HepG2 (cell line): ENCODE data around the gene ZNF764. TPM values are rescaled to one million over a fixed set of nuclear protein-coding genes. Genes with fewer than 3 reads are reported as not detected.

Source experiments
- ATAC-seq: fragments of 200-7000 bp; cut with Tn5 transposase; 3 replicates; pipeline ENCODE4 v1.9.1; 2020; ENCODE audit warnings: mild to moderate bottlenecking, moderate library complexity
- Bru-seq: library from RNA; stranded (reverse); fragments of 400-500 nt; gene quantifications from one replicate; lab custom pipeline; 2021; lab: Mats Ljungman, UMichigan
- BruChase-seq, 2 experiments: library from RNA; stranded (reverse); fragments of 400-500 nt; gene quantifications; one replicate each; lab custom pipeline; 2021; lab: Mats Ljungman, UMichigan
- BruUV-seq: library from RNA; stranded (reverse); fragments of 400-500 nt; replicated peaks from 2 replicates; lab custom pipeline; 2021; lab: Mats Ljungman, UMichigan
- CTCF ChIA-PET: fragments of 300-600 bp; formaldehyde crosslinking; extraction: SDS; loops from one replicate; lab custom pipeline; 2021; ENCODE audit warnings: low total read pairs, inconsistent platforms, low intra/inter-chr PET ratio; lab: Yijun Ruan, JAX
- POLR2A ChIA-PET: fragments of 350-600 bp; sonication (Branson Sonifier 250); formaldehyde crosslinking; loops from one replicate; lab custom pipeline; 2020; ENCODE audit warnings: antibody characterized with exemption, inconsistent platforms; lab: Yijun Ruan, JAX
- DNase-seq: peaks from one replicate; pipeline ENCODE4 v3.0.0-alpha.2; 2015; ENCODE audit warnings: low spot score
- FAIRE-seq: peaks from 3 replicates; lab custom pipeline; 2011; peaks lifted over from hg19 to GRCh38; lab: Jason Lieb, UNC
- H2AFZ ChIP-seq: one replicate; pipeline ENCODE4 v1.6.1; 2011; ENCODE audit warnings: low read length, inconsistent platforms
- H3K27ac ChIP-seq: fragments of 300-600 bp; 3 replicates; pipeline ENCODE4 v1.8.0; 2011; ENCODE audit warnings: mixed run types, mild to moderate bottlenecking, mixed read lengths, low read length, inconsistent platforms; ENCODE audit not compliant: insufficient read depth; ENCODE audit errors: extremely low read length
- H3K27me3 ChIP-seq, 2 experiments: fragments of 200-600 bp in 1 of 2; 2 replicates in 1 of 2; 3 replicates in 1 of 2; pipeline versions ENCODE4 v1.6.0 to v1.8.0; 2011; ENCODE audit warnings: low read length in 2 of 2, mild to moderate bottlenecking in 2 of 2, moderate library complexity in 2 of 2, inconsistent platforms in 1 of 2; ENCODE audit not compliant: insufficient read depth in 2 of 2, control insufficient read depth in 1 of 2
- H3K36me3 ChIP-seq, 2 experiments: fragments of 200-600 bp in 1 of 2; replicated peaks in 1 of 2; 2 replicates in 1 of 2; 3 replicates in 1 of 2; pipeline versions ENCODE4 v1.5.1 to v1.8.0; 2011; ENCODE audit warnings: low read length in 2 of 2, inconsistent platforms in 1 of 2; ENCODE audit not compliant: insufficient read depth in 2 of 2, control insufficient read depth in 1 of 2
- H3K4me1 ChIP-seq: 2 replicates; pipeline ENCODE4 v1.5.1; 2012; ENCODE audit warnings: low read length, inconsistent platforms; ENCODE audit not compliant: insufficient read depth
- H3K4me2 ChIP-seq: 2 replicates; pipeline ENCODE4 v1.6.0; 2011; ENCODE audit warnings: low read depth, low read length, inconsistent platforms
- H3K4me3 ChIP-seq, 3 experiments: fragments of 200-600 bp in 1 of 3; sonication (generic), shearing (Covaris generic) in 1 of 3; replicated peaks in 1 of 3; 2 replicates each; pipeline ENCODE4 v1.5.1; 2011 to 2016; ENCODE audit warnings: low read length in 3 of 3, inconsistent platforms in 2 of 3, low read depth in 2 of 3, mild to moderate bottlenecking in 2 of 3, control low read depth in 1 of 3, mixed read lengths in 1 of 3; ENCODE audit not compliant: insufficient read depth in 1 of 3
- H3K79me2 ChIP-seq: one replicate; pipeline ENCODE4 v1.6.1; 2011; ENCODE audit warnings: low read length, inconsistent platforms; ENCODE audit not compliant: insufficient read depth
- H3K9ac ChIP-seq: 2 replicates; pipeline ENCODE4 v1.6.0; 2011; ENCODE audit warnings: mild to moderate bottlenecking, low read depth, low read length, inconsistent platforms; ENCODE audit not compliant: insufficient read depth
- H3K9me3 ChIP-seq: 2 replicates; pipeline ENCODE4 v1.5.1; 2012; ENCODE audit warnings: mild to moderate bottlenecking, low read length
- H4K20me1 ChIP-seq: 2 replicates; pipeline ENCODE4 v1.6.0; 2011; ENCODE audit warnings: inconsistent platforms, mild to moderate bottlenecking, low read length, moderate library complexity; ENCODE audit not compliant: insufficient read depth
- ATM ChIP-seq: fragments of 450-650 bp; IDR thresholded peaks from 2 replicates; pipeline ENCODE4 v1.7.1; 2017; ENCODE audit warnings: mild to moderate bottlenecking, borderline replicate concordance
- HNRNPK ChIP-seq: fragments of 200-400 bp; formaldehyde crosslinking; IDR thresholded peaks from 2 replicates; pipeline ENCODE4 v1.6.1; 2018; ENCODE audit warnings: low read length, low read depth, moderate library complexity, mild to moderate bottlenecking; ENCODE audit not compliant: poor library complexity, severe bottlenecking
- KLF6 ChIP-seq: IDR thresholded peaks from 2 replicates; pipeline ENCODE4 v1.8.0; 2016; ENCODE audit warnings: missing biosample characterization, missing genetic modification reagents
- NCOA5 ChIP-seq: sonication (generic); formaldehyde crosslinking; IDR thresholded peaks from 2 replicates; pipeline ENCODE4 v1.4.0; 2020; ENCODE audit warnings: missing genetic modification reagents
- NFE2 ChIP-seq: sonication (generic); formaldehyde crosslinking; IDR thresholded peaks from 2 replicates; pipeline ENCODE4 v1.4.0; 2020; ENCODE audit warnings: missing genetic modification reagents
- PCBP2 ChIP-seq: fragments of 200-400 bp; formaldehyde crosslinking; optimal IDR thresholded peaks from 2 replicates; pipeline ENCODE3; 2018; ENCODE audit warnings: low read length, low read depth; ENCODE audit not compliant: poor library complexity, severe bottlenecking
- RFXAP ChIP-seq: sonication (generic); formaldehyde crosslinking; IDR thresholded peaks from 2 replicates; pipeline ENCODE4 v1.4.0; 2020; ENCODE audit warnings: missing genetic modification reagents, borderline replicate concordance
- ZNF225 ChIP-seq: sonication (generic); formaldehyde crosslinking; IDR thresholded peaks from 2 replicates; pipeline ENCODE4 v1.4.0; 2020; ENCODE audit warnings: mild to moderate bottlenecking, missing genetic modification reagents
- ZNF329 ChIP-seq: sonication (generic); formaldehyde crosslinking; IDR thresholded peaks from 2 replicates; pipeline ENCODE4 v1.9.0; 2021; ENCODE audit warnings: low read depth, mild to moderate bottlenecking, missing genetic modification reagents
- ZNF512B ChIP-seq: sonication (generic); formaldehyde crosslinking; IDR thresholded peaks from 2 replicates; pipeline ENCODE4 v1.5.1; 2020; ENCODE audit warnings: missing genetic modification reagents, mild to moderate bottlenecking, borderline replicate concordance
- ZNF768 ChIP-seq: sonication (generic); formaldehyde crosslinking; IDR thresholded peaks from 2 replicates; pipeline ENCODE4 v1.4.0; 2020; ENCODE audit warnings: missing genetic modification reagents
- ZSCAN5A ChIP-seq: sonication (generic); formaldehyde crosslinking; IDR thresholded peaks from 2 replicates; pipeline ENCODE4 v1.8.0; 2022; ENCODE audit warnings: mild to moderate bottlenecking, missing genetic modification reagents, borderline replicate concordance
- WGBS: methylation state at CpG from one replicate; pipeline ENCODE4 v1.1.6; 2017; ENCODE audit warnings: low lambda C conversion rate; 5-methylcytosine and 5-hydroxymethylcytosine counted together
- in situ Hi-C: cut with HindIII; loops from 2 replicates; pipeline ENCODE4 v1.10.0; 2017; ENCODE audit warnings: low pct_unique_long_range_greater_than_20kb; ENCODE audit not compliant: extremely low pct_ligation_motif_present
- intact Hi-C: fragments of 100-400 bp; cut with micrococcal nuclease; formaldehyde crosslinking; loops from one replicate; pipeline ENCODE4 v1.10.0; 2022; ENCODE audit not compliant: unreplicated experiment
- long read RNA-seq, 2 experiments: library from RNA in 1 of 2; library from polyadenylated mRNA in 1 of 2; stranded (forward) in 1 of 2; unstranded in 1 of 2; transcript quantifications; one replicate each; pipeline ENCODE4 v2.0.0, GENCODE V29; 2019 to 2022
- polyA minus RNA-seq, 3 experiments: library from RNA; depleted of rRNA, polyadenylated mRNA; stranded (reverse); fragments of >200 nt; gene quantifications; 2 replicates each; pipeline ENCODE4 v1.2.3, GENCODE V29; 2011; ENCODE audit warnings: low replicate concordance in 1 of 3
- polyA plus RNA-seq, 8 experiments: library from polyadenylated mRNA; depleted of rRNA in 3 of 8; stranded (reverse) in 7 of 8; unstranded in 1 of 8; fragments of >200 nt; fragmentation: Illumina TruSeq in 4 of 8; extraction: Trizol in 4 of 8; gene quantifications; 2 replicates each; pipeline versions ENCODE4 v1.2.1 to v1.2.3, GENCODE V29; 2011 to 2016; ENCODE audit warnings: low read depth in 4 of 8, missing spikeins in 1 of 8, mixed read lengths in 1 of 8; ENCODE audit not compliant: insufficient read depth in 1 of 8
- total RNA-seq, 5 experiments: library from RNA; depleted of rRNA; stranded (reverse); fragments of >200 nt; fragmentation: Illumina TruSeq; extraction: Trizol; gene quantifications; 2 replicates each; pipeline ENCODE4 v1.2.3, GENCODE V29; 2016; ENCODE audit warnings: low read depth in 1 of 5

Gene ZNF764
- 7.3 and 9.1 TPM in 2 replicates for total RNA-seq (2016; rRNA removed; fragmentation: Illumina TruSeq; extraction: Trizol)
- 2.8 and 3.1 TPM in 2 replicates for total RNA-seq (2016; cell fraction: cytosol; rRNA removed; fragmentation: Illumina TruSeq; extraction: Trizol; ENCODE audit: low read depth)
- total RNA-seq (2016; cell fraction: insoluble cytoplasmic fraction; rRNA removed; fragmentation: Illumina TruSeq; extraction: Trizol) = 5.9 and 8.3 TPM in 2 replicates
- 6.4 and 7.9 TPM in 2 replicates for total RNA-seq (2016; cell fraction: membrane; rRNA removed; fragmentation: Illumina TruSeq; extraction: Trizol)
- 7.4 and 7.9 TPM in 2 replicates for total RNA-seq (2016; cell fraction: nucleus; rRNA removed; fragmentation: Illumina TruSeq; extraction: Trizol)
- 4.1 and 4.8 TPM in 2 replicates for polyA plus RNA-seq (2011; rRNA removed)
- 4.1 and 4.5 TPM in 2 replicates for polyA plus RNA-seq (2011; cell fraction: cytosol; rRNA removed)
- polyA plus RNA-seq (2011; cell fraction: nucleus; rRNA removed) = 11.6 and 12.2 TPM in 2 replicates
- 3.6 and 4.9 TPM in 2 replicates for polyA plus RNA-seq (2012)
- 1.7 and 2.0 TPM in 2 replicates for polyA plus RNA-seq (2016; cell fraction: cytosol; fragmentation: Illumina TruSeq; extraction: Trizol; ENCODE audit: low read depth)
- 6.8 and 7.3 TPM in 2 replicates for polyA plus RNA-seq (2016; cell fraction: insoluble cytoplasmic fraction; fragmentation: Illumina TruSeq; extraction: Trizol; ENCODE audit: low read depth)
- polyA plus RNA-seq (2016; cell fraction: membrane; fragmentation: Illumina TruSeq; extraction: Trizol; ENCODE audit: low read depth) = 4.0 TPM in 2 replicates
- 18.1 and 18.6 TPM in 2 replicates for polyA plus RNA-seq (2016; cell fraction: nucleus; fragmentation: Illumina TruSeq; extraction: Trizol; ENCODE audit: insufficient read depth, low read depth)
- polyA minus RNA-seq (2011; rRNA and poly(A)+ RNA removed; ENCODE audit: low replicate concordance) = 4.3 and 10.8 TPM in 2 replicates
- 6.1 and 6.6 TPM in 2 replicates for polyA minus RNA-seq (2011; cell fraction: cytosol; rRNA and poly(A)+ RNA removed)
- 7.7 and 8.7 TPM in 2 replicates for polyA minus RNA-seq (2011; cell fraction: nucleus; rRNA and poly(A)+ RNA removed)
- percentile 86 among the genes with signal in this experiment for Bru-seq, nascent RNA
- BruChase-seq, experiment 1, labeled RNA remaining after a 6-hour chase = percentile 80 among the genes with signal in this experiment
- BruChase-seq, experiment 2, labeled RNA remaining after a 2-hour chase = percentile 86 among the genes with signal in this experiment
- long read RNA-seq, experiment 1, partial matches to known transcripts = 0 of 3 reads
- long read RNA-seq, experiment 1, other reads (novel, unspliced or antisense) = 1 of 3 reads
- long read RNA-seq, experiment 2, transcript ZNF764-202 (3 exons, 2,970 nt) = major isoform, 5 of 25 reads
- long read RNA-seq, experiment 2, partial matches to known transcripts = 0 of 25 reads
- long read RNA-seq, experiment 2, other reads (novel, unspliced or antisense) = 15 of 25 reads

- Histone ChIP-seq H3K36me3 (peaks cover 0 to 25% of the 10 kb centered on the region in 2 experiments; a peak in 4 of 5 replicates), H4K20me1 (no peaks in the 10 kb centered on the region), H3K9me3 (no peaks in the 10 kb centered on the region), H3K79me2 (peaks cover 21% of the 10 kb centered on the region), H3K4me2 (peak within 1 kb of the TSS; percentile 93), H3K4me3 (peak within 1 kb of the TSS; percentile 73 to 82 (median 82)), H3K27ac (peak within 1 kb of the TSS; percentile 95), H2AFZ (peak within 1 kb of the TSS; percentile 78), H3K4me1 (peaks cover 40% of the 10 kb centered on the region), H3K27me3 (no peaks in the 10 kb centered on the region), H3K9ac (peak within 1 kb of the TSS; percentile 95)
- DNase-seq = peak; percentile 99
- in situ Hi-C loops = no loop called here
- POLR2A ChIA-PET = interaction anchor here (0.5 to 4.0 kb wide), 48 partner anchors 9 to 559 kb away, joined by 3 to 187 read pairs (median 5); partner anchors contain the start of genes ALDOA, DCTPP1, KAT8 and PRR14
- FAIRE-seq = peak; percentile 93
- ATAC-seq = peak; percentile 95
- CTCF ChIA-PET = interaction anchor here (1.1 kb wide), 2 partner anchors 23 to 40 kb away, joined by 3 to 4 read pairs; partner anchors contain the start of gene ZNF747
- 1% methylated on average over 43 of the region's 74 CpGs for WGBS
- BruUV-seq = TSS peak; percentile 66
- intact Hi-C loops = loop anchor here (1.0 to 5.0 kb wide), 4 partner anchors 13 to 39 kb away; partner anchors contain the start of genes ZNF688, ZNF747 and ZNF768
- TF ChIP-seq NFE2 (CRISPR knock-in tag) (no peak), KLF6 (peak; percentile 52; the same call in 1 of the 2 replicates), NCOA5 (no peak), ZNF512B (CRISPR knock-in tag) (0 out of 2 replicates have a peak, but pooled peaks have one; percentile 77), ZSCAN5A (CRISPR knock-in tag) (no peak), RFXAP (CRISPR knock-in tag) (0 out of 2 replicates have a peak, but pooled peaks have one; percentile 73), PCBP2 (no peak), ATM (no peak), ZNF329 (CRISPR knock-in tag) (peak; percentile 55; the same call in 1 of the 2 replicates), ZNF768 (CRISPR knock-in tag) (no peak; the same call in 1 of the 2 replicates), ZNF225 (CRISPR knock-in tag) (peak; percentile 86), HNRNPK (peak; percentile 45)
Observed at GRCh38 chr16:30557957-30558788, at the start of gene ZNF764. ZNF764 (minus strand) TSS chr16:30558374; CDS start chr16:30558182, 192 bp downstream.
